ENCODE results near the gene SLX4. TPM values are rescaled to one million over a fixed set of nuclear protein-coding genes. Genes with fewer than 3 reads are reported as not detected.

SLX4 gene
- polyA plus RNA-seq, 1 donor, result 6.6 TPM

GRCh38 chr16:3591436-3591803, 20.0 kb downstream of the SLX4 start:
- H3K4me1 ChIP-seq (ENCODE audit: control insufficient read depth, insufficient read depth, low read length), result no peaks in the 10 kb centered on the region
- peaks cover 4% of the 10 kb centered on the region for H3K9me3 ChIP-seq (ENCODE audit: control insufficient read depth, low read depth, low read length)
- no peak for DNase-seq
- no CpG with 5 or more reads among the region's 5 CpGs for WGBS (ENCODE audit: insufficient coverage, low lambda C conversion rate)
- no peak overlapping the region for H3K27ac ChIP-seq (ENCODE audit: low read length)
- peaks cover 51% of the 10 kb centered on the region for H3K36me3 ChIP-seq (ENCODE audit: control insufficient read depth, insufficient read depth, low read length)
- no peaks in the 10 kb centered on the region for H3K27me3 ChIP-seq (ENCODE audit: control insufficient read depth, insufficient read depth, low read length)
- no peak overlapping the region for H3K4me3 ChIP-seq (ENCODE audit: low read length)

- no CpG with 5 or more reads among the region's 27 CpGs for WGBS (ENCODE audit: insufficient coverage, low lambda C conversion rate)
- Histone ChIP-seq H3K4me1 (ENCODE audit: control insufficient read depth, insufficient read depth, low read length) (no peaks in the 10 kb centered on the region), H3K27ac (ENCODE audit: low read length) (no peak overlapping the region), H3K36me3 (ENCODE audit: control insufficient read depth, insufficient read depth, low read length) (peaks cover 47% of the 10 kb centered on the region), H3K27me3 (ENCODE audit: control insufficient read depth, insufficient read depth, low read length) (no peaks in the 10 kb centered on the region), H3K4me3 (ENCODE audit: low read length) (no peak overlapping the region), H3K9me3 (ENCODE audit: control insufficient read depth, low read depth, low read length) (peaks cover under 1% of the 10 kb centered on the region)
- DNase-seq, result no peak
Measured at GRCh38 chr16:3590736-3591435, 20.5 kb downstream of the SLX4 start.

- H3K4me3 ChIP-seq (ENCODE audit: low read length), result no peak overlapping the region
- peaks cover 45% of the 10 kb centered on the region for H3K36me3 ChIP-seq (ENCODE audit: control insufficient read depth, insufficient read depth, low read length)
- DNase-seq, result no peak
- no peaks in the 10 kb centered on the region for H3K4me1 ChIP-seq (ENCODE audit: control insufficient read depth, insufficient read depth, low read length)
- no peaks in the 10 kb centered on the region for H3K9me3 ChIP-seq (ENCODE audit: control insufficient read depth, low read depth, low read length)
- WGBS (ENCODE audit: insufficient coverage, low lambda C conversion rate), result no CpG with 5 or more reads among the region's 25 CpGs
- no peaks in the 10 kb centered on the region for H3K27me3 ChIP-seq (ENCODE audit: control insufficient read depth, insufficient read depth, low read length)
- H3K27ac ChIP-seq (ENCODE audit: low read length), result no peak overlapping the region
Measured at GRCh38 chr16:3589991-3590701, 21.3 kb downstream of the SLX4 start.

- DNase-seq, result no peak
- no peak overlapping the region for H3K4me3 ChIP-seq (ENCODE audit: low read length)
- peaks cover 41% of the 10 kb centered on the region for H3K36me3 ChIP-seq (ENCODE audit: control insufficient read depth, insufficient read depth, low read length)
- WGBS (ENCODE audit: insufficient coverage, low lambda C conversion rate), result no CpG with 5 or more reads among the region's 27 CpGs
- H3K9me3 ChIP-seq (ENCODE audit: control insufficient read depth, low read depth, low read length), result no peaks in the 10 kb centered on the region
- H3K27ac ChIP-seq (ENCODE audit: low read length), result no peak overlapping the region
- no peaks in the 10 kb centered on the region for H3K27me3 ChIP-seq (ENCODE audit: control insufficient read depth, insufficient read depth, low read length)
- H3K4me1 ChIP-seq (ENCODE audit: control insufficient read depth, insufficient read depth, low read length), result no peaks in the 10 kb centered on the region
Measured at GRCh38 chr16:3589441-3589921, 21.9 kb downstream of the SLX4 start.

GRCh38 chr16:3589001-3589400, 22.4 kb downstream of the SLX4 start:
- no peak overlapping the region for H3K27ac ChIP-seq (ENCODE audit: low read length)
- H3K4me3 ChIP-seq (ENCODE audit: low read length), result no peak overlapping the region
- no peak for DNase-seq
- no peaks in the 10 kb centered on the region for H3K9me3 ChIP-seq (ENCODE audit: control insufficient read depth, low read depth, low read length)
- WGBS (ENCODE audit: insufficient coverage, low lambda C conversion rate), result no CpG with 5 or more reads among the region's 22 CpGs
- no peaks in the 10 kb centered on the region for H3K4me1 ChIP-seq (ENCODE audit: control insufficient read depth, insufficient read depth, low read length)
- H3K27me3 ChIP-seq (ENCODE audit: control insufficient read depth, insufficient read depth, low read length), result no peaks in the 10 kb centered on the region
- peaks cover 41% of the 10 kb centered on the region for H3K36me3 ChIP-seq (ENCODE audit: control insufficient read depth, insufficient read depth, low read length)

- WGBS (ENCODE audit: insufficient coverage, low lambda C conversion rate), result no CpG with 5 or more reads among the region's 15 CpGs
- no peak for DNase-seq
- H3K9me3 ChIP-seq (ENCODE audit: control insufficient read depth, low read depth, low read length), result no peaks in the 10 kb centered on the region
- H3K27me3 ChIP-seq (ENCODE audit: control insufficient read depth, insufficient read depth, low read length), result no peaks in the 10 kb centered on the region
- no peak overlapping the region for H3K27ac ChIP-seq (ENCODE audit: low read length)
- H3K36me3 ChIP-seq (ENCODE audit: control insufficient read depth, insufficient read depth, low read length), result peaks cover 49% of the 10 kb centered on the region
- H3K4me1 ChIP-seq (ENCODE audit: control insufficient read depth, insufficient read depth, low read length), result no peaks in the 10 kb centered on the region
- no peak overlapping the region for H3K4me3 ChIP-seq (ENCODE audit: low read length)
Measured at GRCh38 chr16:3587547-3588110, 23.8 kb downstream of the SLX4 start.

GRCh38 chr16:3584412-3584811, 27.0 kb downstream of the SLX4 start:
- Histone ChIP-seq H3K9me3 (ENCODE audit: control insufficient read depth, low read depth, low read length) (no peaks in the 10 kb centered on the region), H3K27ac (ENCODE audit: low read length) (no peak overlapping the region), H3K4me3 (ENCODE audit: low read length) (no peak overlapping the region), H3K4me1 (ENCODE audit: control insufficient read depth, insufficient read depth, low read length) (no peaks in the 10 kb centered on the region), H3K36me3 (ENCODE audit: control insufficient read depth, insufficient read depth, low read length) (peaks cover 30% of the 10 kb centered on the region), H3K27me3 (ENCODE audit: control insufficient read depth, insufficient read depth, low read length) (no peaks in the 10 kb centered on the region)
- WGBS (ENCODE audit: insufficient coverage, low lambda C conversion rate), result no CpG with 5 or more reads among the region's 8 CpGs
- no peak for DNase-seq

- Histone ChIP-seq H3K36me3 (ENCODE audit: control insufficient read depth, insufficient read depth, low read length) (peaks cover 22% of the 10 kb centered on the region), H3K27me3 (ENCODE audit: control insufficient read depth, insufficient read depth, low read length) (no peaks in the 10 kb centered on the region), H3K9me3 (ENCODE audit: control insufficient read depth, low read depth, low read length) (no peaks in the 10 kb centered on the region), H3K4me3 (ENCODE audit: low read length) (no peak overlapping the region), H3K27ac (ENCODE audit: low read length) (no peak overlapping the region), H3K4me1 (ENCODE audit: control insufficient read depth, insufficient read depth, low read length) (peaks cover 5% of the 10 kb centered on the region)
- DNase-seq, result no peak
- WGBS (ENCODE audit: insufficient coverage, low lambda C conversion rate), result no CpG with 5 or more reads among the region's 16 CpGs
Measured at GRCh38 chr16:3583303-3584038, 27.9 kb downstream of the SLX4 start.

- H3K27me3 ChIP-seq (ENCODE audit: control insufficient read depth, insufficient read depth, low read length), result no peaks in the 10 kb centered on the region
- peaks cover 16% of the 10 kb centered on the region for H3K36me3 ChIP-seq (ENCODE audit: control insufficient read depth, insufficient read depth, low read length)
- no peaks in the 10 kb centered on the region for H3K9me3 ChIP-seq (ENCODE audit: control insufficient read depth, low read depth, low read length)
- no CpG with 5 or more reads among the region's 36 CpGs for WGBS (ENCODE audit: insufficient coverage, low lambda C conversion rate)
- no peak overlapping the region for H3K27ac ChIP-seq (ENCODE audit: low read length)
- H3K4me3 ChIP-seq (ENCODE audit: low read length), result no peak overlapping the region
- H3K4me1 ChIP-seq (ENCODE audit: control insufficient read depth, insufficient read depth, low read length), result peaks cover 5% of the 10 kb centered on the region
- no peak for DNase-seq
Measured at GRCh38 chr16:3582276-3583165, 28.9 kb downstream of the SLX4 start.

Measured in large intestine (tissue), 3 donors.